ENCODE results near the gene CEP350. TPM values are rescaled to one million over a fixed set of nuclear protein-coding genes. Genes with fewer than 3 reads are reported as not detected.

Gene CEP350
- polyA plus RNA-seq, 1 experiment: 5.4 TPM

GRCh38 chr1:179921472-179921871, 33.1 kb upstream of the CEP350 start:
- Histone ChIP-seq H3K36me3 (ENCODE audit: control insufficient read depth, insufficient read depth, low read length) (peaks cover 1% of the 10 kb centered on the region; the same call in 1 of the 2 replicates), H3K27me3 (ENCODE audit: control insufficient read depth, insufficient read depth, low read length) (no peaks in the 10 kb centered on the region), H3K4me3 (ENCODE audit: low read depth, low read length) (no peak overlapping the region)
- POLR2A ChIA-PET: interaction anchor here (0.6 kb wide), 1 partner anchor 27 kb away, joined by 4 read pairs; no protein-coding TSS in a partner anchor
- CTCF ChIA-PET: interaction anchor here (1.0 kb wide), 1 partner anchor 16 kb away, joined by 3 read pairs; no protein-coding TSS in a partner anchor
- TF ChIP-seq, protein P1, sequence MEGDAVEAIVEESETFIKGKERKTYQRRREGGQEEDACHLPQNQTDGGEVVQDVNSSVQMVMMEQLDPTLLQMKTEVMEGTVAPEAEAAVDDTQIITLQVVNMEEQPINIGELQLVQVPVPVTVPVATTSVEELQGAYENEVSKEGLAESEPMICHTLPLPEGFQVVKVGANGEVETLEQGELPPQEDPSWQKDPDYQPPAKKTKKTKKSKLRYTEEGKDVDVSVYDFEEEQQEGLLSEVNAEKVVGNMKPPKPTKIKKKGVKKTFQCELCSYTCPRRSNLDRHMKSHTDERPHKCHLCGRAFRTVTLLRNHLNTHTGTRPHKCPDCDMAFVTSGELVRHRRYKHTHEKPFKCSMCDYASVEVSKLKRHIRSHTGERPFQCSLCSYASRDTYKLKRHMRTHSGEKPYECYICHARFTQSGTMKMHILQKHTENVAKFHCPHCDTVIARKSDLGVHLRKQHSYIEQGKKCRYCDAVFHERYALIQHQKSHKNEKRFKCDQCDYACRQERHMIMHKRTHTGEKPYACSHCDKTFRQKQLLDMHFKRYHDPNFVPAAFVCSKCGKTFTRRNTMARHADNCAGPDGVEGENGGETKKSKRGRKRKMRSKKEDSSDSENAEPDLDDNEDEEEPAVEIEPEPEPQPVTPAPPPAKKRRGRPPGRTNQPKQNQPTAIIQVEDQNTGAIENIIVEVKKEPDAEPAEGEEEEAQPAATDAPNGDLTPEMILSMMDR (IDR thresholded peaks at IDR 0.05; ENCODE audit: insufficient read depth, low read depth, low read length): no peak
- DNase-seq (ENCODE audit: low read depth): no peak

GRCh38 chr1:179921981-179922872, 32.4 kb upstream of the CEP350 start:
- DNase-seq (ENCODE audit: low read depth): no peak
- ChIA-PET POLR2A (interaction anchor here (0.6 kb wide), 1 partner anchor 28 kb away, joined by 4 read pairs; no protein-coding TSS in a partner anchor), CTCF (interaction anchor here (0.6 to 1.2 kb wide), 4 partner anchors 15 to 211 kb away, joined by 3 read pairs; no protein-coding TSS in a partner anchor)
- no peaks in the 10 kb centered on the region for H3K27me3 ChIP-seq (ENCODE audit: control insufficient read depth, insufficient read depth, low read length)
- TF ChIP-seq, protein P1 (IDR thresholded peaks at IDR 0.05; ENCODE audit: insufficient read depth, low read depth, low read length): no peak
- peaks cover 1% of the 10 kb centered on the region; the same call in 1 of the 2 replicates for H3K36me3 ChIP-seq (ENCODE audit: control insufficient read depth, insufficient read depth, low read length)
- H3K4me3 ChIP-seq (ENCODE audit: low read depth, low read length): no peak overlapping the region

GRCh38 chr1:179923029-179923428, 31.6 kb upstream of the CEP350 start:
- H3K4me3 ChIP-seq (ENCODE audit: low read depth, low read length): no peak overlapping the region
- CTCF ChIA-PET: interaction anchor here (1.2 kb wide), 1 partner anchor 113 kb away, joined by 3 read pairs; no protein-coding TSS in a partner anchor
- POLR2A ChIA-PET: no interaction called here
- TF ChIP-seq, protein P1 (IDR thresholded peaks at IDR 0.05; ENCODE audit: insufficient read depth, low read depth, low read length): no peak
- H3K36me3 ChIP-seq (ENCODE audit: control insufficient read depth, insufficient read depth, low read length): 0 out of 2 replicates have a peak, but pooled peaks cover under 1% of the 10 kb centered on the region
- DNase-seq (ENCODE audit: low read depth): no peak
- no peaks in the 10 kb centered on the region for H3K27me3 ChIP-seq (ENCODE audit: control insufficient read depth, insufficient read depth, low read length)

DNA sequence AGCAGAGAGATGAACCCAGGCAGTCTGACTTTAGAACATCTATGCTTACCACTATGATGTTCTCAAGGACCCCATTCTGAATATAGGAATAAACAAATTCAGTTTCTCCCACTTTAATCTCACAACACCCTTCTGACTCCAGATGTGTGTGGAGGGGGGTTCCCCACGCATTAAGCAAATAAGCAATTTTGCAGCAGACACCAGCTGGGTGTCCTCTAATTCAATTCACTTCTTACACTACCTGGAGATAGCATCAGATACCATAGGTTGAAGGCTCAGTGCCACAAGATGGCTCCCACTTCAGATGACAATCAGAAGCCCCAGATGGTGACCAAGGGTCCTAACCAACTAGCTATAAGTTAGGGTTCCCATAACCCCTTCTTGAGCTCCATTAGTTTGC, 30.3 kb upstream of the CEP350 start:
- H3K4me3 ChIP-seq (ENCODE audit: low read depth, low read length): no peak overlapping the region
- no peak for DNase-seq (ENCODE audit: low read depth)
- TF ChIP-seq, protein P1 (IDR thresholded peaks at IDR 0.05; ENCODE audit: insufficient read depth, low read depth, low read length): no peak
- ChIA-PET CTCF (interaction anchor here (0.6 kb wide), 1 partner anchor 29 kb away, joined by 3 read pairs; no protein-coding TSS in a partner anchor), POLR2A (no interaction called here)
- H3K27me3 ChIP-seq (ENCODE audit: control insufficient read depth, insufficient read depth, low read length): no peaks in the 10 kb centered on the region
- H3K36me3 ChIP-seq (ENCODE audit: control insufficient read depth, insufficient read depth, low read length): no peaks in the 10 kb centered on the region

- POLR2A ChIA-PET: no interaction called here
- TF ChIP-seq, protein P1 (IDR thresholded peaks at IDR 0.05; ENCODE audit: insufficient read depth, low read depth, low read length): no peak
- no peak for DNase-seq (ENCODE audit: low read depth)
- H3K4me3 ChIP-seq (ENCODE audit: low read depth, low read length): no peak overlapping the region
- no peaks in the 10 kb centered on the region for H3K27me3 ChIP-seq (ENCODE audit: control insufficient read depth, insufficient read depth, low read length)
- H3K36me3 ChIP-seq (ENCODE audit: control insufficient read depth, insufficient read depth, low read length): no peaks in the 10 kb centered on the region
- CTCF ChIA-PET: interaction anchor here (1.1 kb wide), 1 partner anchor 11 kb away, joined by 4 read pairs; no protein-coding TSS in a partner anchor
Measured at GRCh38 chr1:179925302-179925701, 29.3 kb upstream of the CEP350 start.

Measured in BJ (cell line).